HG03575 (cell line): ENCODE results near the gene POMT2.

Experiments used
- ATAC-seq: cut with Tn5 transposase; IDR thresholded peaks from one replicate; pipeline ENCODE4 v1.9.1; 2021; ENCODE audit not compliant: unreplicated experiment, insufficient number of reproducible peaks, low FRiP score; ENCODE audit errors: extremely low read depth

POMT2 gene

GRCh38 chr14:77251870-77252269, 68.8 kb downstream of the POMT2 start:
- no peak for ATAC-seq

DNA sequence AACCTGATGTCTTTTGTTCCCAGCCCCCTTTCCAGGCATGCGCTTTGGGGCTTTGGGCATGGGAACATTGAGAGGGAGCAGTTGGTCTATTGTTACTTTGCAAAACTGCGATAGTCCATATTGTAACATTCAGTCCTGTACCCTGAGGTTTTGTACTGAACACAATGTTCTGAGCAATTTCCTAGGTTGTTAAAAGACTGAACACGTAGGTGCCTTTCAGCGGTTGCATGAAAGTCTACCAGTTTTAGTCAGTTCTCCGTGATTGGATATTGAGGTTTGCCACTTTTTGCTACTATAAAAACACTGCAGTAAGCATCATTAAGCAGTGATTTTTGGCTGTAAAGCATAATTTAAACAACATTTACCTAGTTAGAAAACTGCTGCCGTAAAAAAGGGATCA, 69.8 kb downstream of the POMT2 start:
- no peak for ATAC-seq

DNA sequence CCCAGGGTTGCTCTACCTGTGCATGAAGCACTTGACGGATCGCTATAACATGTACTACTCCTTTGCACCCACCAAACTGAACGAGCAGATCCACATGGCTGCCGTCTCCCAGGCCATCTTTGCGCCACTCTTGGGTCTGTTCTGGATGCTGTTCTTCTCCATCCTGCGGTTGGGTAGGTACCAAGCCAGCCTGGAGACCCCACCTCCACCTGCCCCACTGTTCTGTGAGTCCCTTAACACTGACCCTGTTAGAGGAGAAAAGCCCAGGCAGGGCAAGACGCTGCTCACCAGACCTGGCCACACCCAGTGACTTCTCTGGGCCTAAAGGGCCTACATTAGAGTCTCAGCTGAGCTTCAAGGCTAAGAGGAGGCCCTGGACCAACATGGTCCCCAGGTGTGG, 71.4 kb downstream of the POMT2 start:
- no peak for ATAC-seq

GRCh38 chr14:77248666-77249065, 72.0 kb downstream of the POMT2 start:
- ATAC-seq: no peak

DNA sequence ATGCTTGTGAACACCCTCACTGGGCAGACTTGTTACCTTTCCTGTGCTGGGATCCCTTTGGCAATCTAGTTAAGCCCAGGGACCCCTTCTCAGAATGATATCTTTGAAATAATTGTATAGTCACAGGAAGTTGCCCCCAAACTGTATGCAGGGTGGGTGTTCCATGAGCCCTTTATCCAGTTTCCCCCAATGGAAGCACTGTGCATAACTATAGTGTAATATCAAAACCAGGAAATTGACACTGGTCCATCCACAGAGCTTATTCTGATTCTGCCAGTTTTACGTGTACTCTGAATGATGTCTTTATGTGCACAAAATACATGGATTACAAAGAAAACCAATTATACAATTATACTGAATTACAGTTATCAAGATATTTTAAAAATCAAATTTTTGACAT, 73.9 kb downstream of the POMT2 start:
- ATAC-seq: no peak

DNA sequence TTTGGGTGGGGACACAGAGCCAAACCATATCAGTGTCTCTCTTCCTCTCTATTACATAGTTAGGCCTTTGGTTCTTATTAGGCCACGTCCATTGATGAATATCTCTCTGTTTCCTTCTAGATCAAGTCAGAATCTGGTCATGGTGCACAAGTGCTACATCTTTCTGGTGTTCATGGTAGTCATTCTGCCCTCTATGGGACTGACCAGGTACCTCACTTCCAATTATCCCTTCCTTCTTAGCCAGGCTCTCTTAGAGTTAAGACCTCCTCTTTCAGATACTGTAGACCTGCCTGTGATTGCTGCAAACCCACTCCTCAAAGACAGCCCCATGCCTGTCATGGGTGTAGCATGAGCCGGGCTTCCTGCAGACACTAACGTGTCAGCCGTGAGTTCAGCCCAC, 74.9 kb downstream of the POMT2 start:
- no peak for ATAC-seq

GRCh38 chr14:77243853-77244252, 76.8 kb downstream of the POMT2 start:
- ATAC-seq: no peak

- ATAC-seq: no peak
These were observed 77.9 kb downstream of the POMT2 start for GRCh38 chr14:77242752-77243151.

- ATAC-seq: no peak
These were observed 78.7 kb downstream of the POMT2 start for GRCh38 chr14:77241955-77242354.

DNA sequence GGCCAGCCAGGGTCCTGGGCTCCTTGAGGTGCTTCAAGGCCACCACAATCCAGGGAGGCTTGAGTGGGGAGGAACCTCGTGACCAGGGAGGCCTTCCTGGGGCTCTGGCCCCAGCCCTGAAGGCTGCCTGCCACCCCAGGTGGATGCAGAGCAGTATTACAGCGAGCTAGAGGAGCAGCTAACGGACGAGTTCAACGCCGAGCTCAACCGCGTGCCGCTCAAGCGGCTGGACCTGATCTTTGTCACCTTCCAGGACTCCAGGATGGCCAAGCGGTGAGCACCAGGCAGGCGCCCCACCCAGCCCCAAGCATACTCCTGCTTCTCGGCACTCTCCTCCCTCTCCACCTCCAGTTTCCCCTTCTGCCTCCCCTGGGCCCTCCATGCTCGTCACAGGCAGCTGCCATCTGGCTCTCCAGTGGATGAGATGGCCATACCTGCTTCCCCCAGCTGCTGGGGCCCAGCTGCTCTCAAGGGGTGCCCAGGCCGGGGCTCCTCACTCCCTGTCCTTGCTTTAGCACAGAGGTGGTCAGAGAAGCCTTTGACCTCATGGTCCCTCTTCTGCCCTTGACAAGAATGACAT, 80.3 kb downstream of the POMT2 start:
- no peak for ATAC-seq

DNA sequence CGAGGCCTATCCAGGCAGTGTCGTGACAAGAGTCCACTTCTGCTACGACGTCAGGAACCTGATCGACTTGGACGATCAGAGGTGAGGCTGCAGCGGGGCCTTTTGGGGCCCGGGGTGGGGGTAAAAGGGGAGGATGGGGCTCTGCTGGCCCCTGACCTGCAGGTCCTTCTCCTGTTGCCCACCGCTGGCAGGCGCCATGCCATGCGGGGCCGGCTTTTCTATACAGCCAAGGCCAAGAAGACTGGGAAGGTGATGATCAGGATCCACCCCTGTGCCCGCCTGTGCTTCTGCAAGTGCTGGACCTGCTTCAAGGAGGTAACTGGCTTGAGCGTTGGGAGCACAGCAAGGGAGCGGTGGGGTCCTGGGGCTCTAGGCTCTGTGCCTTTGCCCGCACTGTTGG, 81.3 kb downstream of the POMT2 start:
- ATAC-seq: no peak

DNA sequence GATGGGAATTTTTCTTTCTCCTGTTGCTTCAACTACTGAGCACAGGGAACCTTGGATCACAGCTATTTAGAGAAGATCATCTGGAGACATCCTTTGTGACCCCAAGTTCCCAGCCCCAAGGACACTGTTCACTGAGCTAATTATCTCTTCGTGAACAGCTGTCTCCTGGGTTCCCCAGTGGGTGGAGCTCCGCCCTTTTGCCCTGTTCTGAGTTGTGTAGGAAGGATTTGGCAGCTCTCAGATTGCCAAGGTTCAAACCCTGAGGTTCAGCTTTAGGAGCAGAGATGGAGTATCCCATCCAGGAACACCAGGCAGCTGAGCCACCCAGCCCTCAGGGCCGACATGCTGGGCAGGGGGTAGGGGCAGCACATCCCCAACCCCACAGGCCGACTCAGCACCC, 81.7 kb downstream of the POMT2 start:
- no peak for ATAC-seq

- no peak for ATAC-seq
These were observed 82.3 kb downstream of the POMT2 start for GRCh38 chr14:77238356-77238755.

DNA sequence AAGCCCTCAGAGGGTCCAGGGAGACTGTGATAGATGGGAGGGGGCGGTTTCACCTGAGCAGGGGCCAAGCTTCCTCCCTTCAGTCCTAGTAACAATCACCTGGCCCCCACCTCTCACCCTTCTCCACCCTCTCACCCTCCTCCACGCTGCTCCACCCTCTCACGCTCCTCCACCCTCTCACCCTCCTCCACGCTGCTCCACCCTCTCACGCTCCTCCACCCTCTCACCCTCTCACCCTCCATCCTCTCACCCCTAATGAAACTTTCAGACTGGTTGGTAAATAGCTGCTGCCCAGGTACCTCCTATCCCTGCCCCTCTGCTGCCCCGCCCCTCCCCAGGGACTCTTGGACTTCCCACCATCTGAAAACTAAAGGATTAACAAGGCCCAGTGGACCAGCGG, 83.9 kb downstream of the POMT2 start:
- ATAC-seq: no peak

GRCh38 chr14:77231721-77232120, 89.0 kb downstream of the POMT2 start:
- no peak for ATAC-seq

- ATAC-seq: no peak
These were observed 89.8 kb downstream of the POMT2 start for GRCh38 chr14:77230914-77231313.

- ATAC-seq: no peak
These were observed 92.6 kb downstream of the POMT2 start for GRCh38 chr14:77228056-77228455.

GRCh38 chr14:77225892-77226557, 94.7 kb downstream of the POMT2 start:
- ATAC-seq: no peak

DNA sequence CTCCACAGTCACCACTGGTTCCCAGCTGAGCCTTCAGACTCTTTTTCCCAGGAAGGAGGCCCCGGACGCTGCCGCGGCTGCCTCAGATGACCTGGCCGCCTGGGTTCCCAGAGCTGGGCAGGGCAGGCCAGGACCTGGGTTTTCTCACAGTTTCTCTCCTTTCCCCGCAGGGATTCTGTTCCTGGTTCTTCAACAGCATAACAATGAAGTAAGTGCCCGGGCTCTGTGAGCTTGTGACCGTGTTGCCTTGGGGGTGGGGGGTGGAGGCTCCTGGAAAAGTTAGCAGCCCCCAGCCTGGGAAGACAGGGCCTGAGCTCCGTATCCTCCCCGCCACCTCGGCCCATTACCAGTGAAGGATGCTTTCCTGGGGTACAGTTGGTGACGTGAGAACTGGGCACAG, 95.4 kb downstream of the POMT2 start:
- ATAC-seq: no peak
